ENCODE results near the gene ZSCAN23. TPM values are rescaled to one million over a fixed set of nuclear protein-coding genes. Genes with fewer than 3 reads are reported as not detected.
"Not testable (repeated sequence)": the region's sequence is repeated elsewhere in the genome, so short reads cannot be mapped to it uniquely, and the experiment has no call there.

Gene ZSCAN23
- total RNA-seq, 4 donors from 2014 or later = 0.25 to 0.62 TPM; not detected in 2

- ATAC-seq (no peak), DNase-seq (no peak)
- no peak overlapping the region for H3K27ac ChIP-seq
- TF ChIP-seq POLR2A (IDR thresholded peaks at IDR 0.05) (no peak), CTCF (IDR thresholded peaks at IDR 0.05 in 4 of 5, conservative IDR thresholded peaks at IDR 0.05 in 1 of 5) (no peak)
- no peaks in the 10 kb centered on the region for H3K9me3 ChIP-seq
- in situ Hi-C loops (cut with MboI; ENCODE audit: low sequenced_read_pairs in 4 of 4) = no loop called here
- intact Hi-C loops (cut with DNase I; ENCODE audit: low total_unique reads) = no loop called here
- H3K27me3 ChIP-seq = no peaks in the 10 kb centered on the region
- H3K4me1 ChIP-seq = no peaks in the 10 kb centered on the region
- H3K4me3 ChIP-seq = no peak overlapping the region
- H3K36me3 ChIP-seq = no peaks in the 10 kb centered on the region
Observed at GRCh38 chr6:28407401-28407800, 35.9 kb downstream of the ZSCAN23 start.

GRCh38 chr6:28403923-28404322 is 39.4 kb downstream of the ZSCAN23 start:
- ATAC-seq; H3K9me3 ChIP-seq; intact Hi-C loops (cut with DNase I; ENCODE audit: low total_unique reads); H3K4me1 ChIP-seq; in situ Hi-C loops (cut with MboI; ENCODE audit: low sequenced_read_pairs in 4 of 4); H3K27ac ChIP-seq; H3K4me3 ChIP-seq; H3K36me3 ChIP-seq; DNase-seq: not testable (repeated sequence)
- H3K27me3 ChIP-seq = peaks cover 0 to 13% (median 2%) of the 10 kb centered on the region in 3 donors

GRCh38 chr6:28402197-28402596 is 41.1 kb downstream of the ZSCAN23 start:
- H3K9me3 ChIP-seq = no peaks in the 10 kb centered on the region
- ATAC-seq (no peak), DNase-seq (no peak)
- no peak overlapping the region for H3K4me3 ChIP-seq
- H3K36me3 ChIP-seq = no peaks in the 10 kb centered on the region
- intact Hi-C loops (cut with DNase I; ENCODE audit: low total_unique reads) = no loop called here
- in situ Hi-C loops (cut with MboI; ENCODE audit: low sequenced_read_pairs in 4 of 4) = no loop called here
- TF ChIP-seq POLR2A (IDR thresholded peaks at IDR 0.05) (no peak), CTCF (IDR thresholded peaks at IDR 0.05 in 4 of 5, conservative IDR thresholded peaks at IDR 0.05 in 1 of 5) (no peak)
- peaks cover 6% of the 10 kb centered on the region in 2 donors for H3K4me1 ChIP-seq
- peaks cover 0 to 13% (median 2%) of the 10 kb centered on the region in 3 donors for H3K27me3 ChIP-seq
- no peak overlapping the region for H3K27ac ChIP-seq

- no peak for ATAC-seq
- no peak for TF ChIP-seq CTCF (IDR thresholded peaks at IDR 0.05 in 4 of 5, conservative IDR thresholded peaks at IDR 0.05 in 1 of 5)
- no peak for TF ChIP-seq POLR2A (IDR thresholded peaks at IDR 0.05)
- in situ Hi-C loops (cut with MboI; ENCODE audit: low sequenced_read_pairs in 4 of 4) = no loop called here
- no peak overlapping the region for H3K4me3 ChIP-seq
- H3K27me3 ChIP-seq = peaks cover 0 to 13% (median 2%) of the 10 kb centered on the region in 3 donors
- no peaks in the 10 kb centered on the region for H3K9me3 ChIP-seq
- no peaks in the 10 kb centered on the region for H3K36me3 ChIP-seq
- peaks cover 6% of the 10 kb centered on the region in 2 donors for H3K4me1 ChIP-seq
- intact Hi-C loops (cut with DNase I; ENCODE audit: low total_unique reads) = no loop called here
- H3K27ac ChIP-seq = no peak overlapping the region
- no peak for DNase-seq
Observed at GRCh38 chr6:28401172-28401571, 42.1 kb downstream of the ZSCAN23 start.

- H3K27me3 ChIP-seq = peaks cover 0 to 13% (median 2%) of the 10 kb centered on the region in 3 donors
- ATAC-seq = no peak
- H3K4me1 ChIP-seq = peaks cover 6% of the 10 kb centered on the region in 2 donors
- in situ Hi-C loops (cut with MboI; ENCODE audit: low sequenced_read_pairs in 4 of 4) = no loop called here
- H3K36me3 ChIP-seq = no peaks in the 10 kb centered on the region
- peak overlapping the region in 1 of 4 donors; percentile 3 for H3K27ac ChIP-seq
- TF ChIP-seq POLR2A (IDR thresholded peaks at IDR 0.05) (no peak), CTCF (IDR thresholded peaks at IDR 0.05 in 4 of 5, conservative IDR thresholded peaks at IDR 0.05 in 1 of 5) (no peak)
- H3K9me3 ChIP-seq = no peaks in the 10 kb centered on the region
- DNase-seq = no peak
- H3K4me3 ChIP-seq = peak overlapping the region; percentile 61 to 72 (median 70)
- intact Hi-C loops (cut with DNase I; ENCODE audit: low total_unique reads) = no loop called here
Observed at GRCh38 chr6:28400122-28400451, 43.2 kb downstream of the ZSCAN23 start.

Measured in gastrocnemius medialis (tissue), 4 donors.